HG03064 (cell line): ENCODE results near the gene CARMIL1.
A peak's percentile ranks its signal among the peaks of the same experiment; 100 is the strongest.
"Not testable (repeated sequence)": the region's sequence is repeated elsewhere in the genome, so short reads cannot be mapped to it uniquely, and the experiment has no call there.

Experiments
- ATAC-seq: cut with Tn5 transposase; IDR thresholded peaks from one replicate; pipeline ENCODE4 v1.9.1; 2021; ENCODE audit warnings: low read depth; ENCODE audit not compliant: unreplicated experiment

The CARMIL1 gene

DNA sequence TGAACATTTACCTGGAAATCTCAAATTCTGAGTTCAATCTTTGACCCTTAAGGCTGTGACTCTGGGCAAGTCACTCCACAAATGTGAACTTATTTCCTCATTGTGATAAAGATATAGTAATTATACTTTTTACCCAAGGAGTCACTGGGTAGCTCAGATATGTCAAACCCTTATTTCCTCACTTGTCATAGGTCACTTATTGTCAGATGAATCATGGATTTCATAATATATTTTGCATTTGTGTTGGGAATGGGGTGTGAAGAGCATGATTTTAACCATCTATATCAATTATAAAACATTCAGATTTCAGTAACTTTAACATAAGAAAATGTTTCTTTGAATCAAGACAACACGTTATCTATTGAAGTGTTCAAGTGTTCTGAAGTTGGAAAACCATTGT is 3.7 kb upstream of the CARMIL1 start:
- no peak for ATAC-seq

GRCh38 chr6:25277386-25277785 is 1.8 kb upstream of the CARMIL1 start:
- ATAC-seq = no peak

GRCh38 chr6:25277857-25278256 is 1.3 kb upstream of the CARMIL1 start:
- no peak for ATAC-seq

DNA sequence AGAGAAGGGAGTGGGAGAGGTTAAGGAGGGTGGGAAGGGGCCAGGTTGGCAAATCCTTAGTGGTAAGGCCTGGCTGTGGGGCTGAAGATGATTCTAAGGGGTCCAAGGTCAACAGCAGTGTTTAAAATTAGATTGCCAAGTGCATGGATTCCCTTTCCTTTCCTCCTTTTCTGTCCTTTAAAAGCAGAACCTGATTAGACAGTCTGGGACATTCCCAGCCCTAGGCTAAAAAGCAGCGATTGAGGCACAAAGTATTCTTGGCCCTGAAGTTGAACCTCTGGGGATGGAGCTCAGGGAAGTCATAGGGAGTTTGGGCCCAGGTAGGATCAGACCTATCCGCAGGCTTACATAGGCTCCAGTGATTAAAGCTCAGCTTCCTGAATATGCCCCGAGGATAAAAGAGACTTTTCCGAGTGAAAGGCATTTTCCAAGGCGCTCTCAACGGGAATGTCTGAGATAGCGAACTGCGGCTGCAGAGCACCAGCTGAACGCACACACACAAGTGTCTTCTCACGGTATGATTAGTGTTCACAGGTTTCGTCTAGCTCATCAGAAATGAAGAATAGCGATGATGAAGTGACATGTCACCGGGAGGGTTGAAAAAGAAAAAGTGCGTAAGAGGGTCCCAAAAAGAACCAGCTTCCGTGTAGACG is 787 bp upstream of the CARMIL1 start:
- peak; percentile 15 for ATAC-seq

GRCh38 chr6:25279748-25280343 is 672 bp downstream of the CARMIL1 start:
- no peak for ATAC-seq

GRCh38 chr6:25280344-25281074 is 1.3 kb downstream of the CARMIL1 start:
- ATAC-seq = no peak

GRCh38 chr6:25286891-25287290 is 7.7 kb downstream of the CARMIL1 start:
- no peak for ATAC-seq

GRCh38 chr6:25287941-25288340 is 8.8 kb downstream of the CARMIL1 start:
- ATAC-seq = no peak

- no peak for ATAC-seq
Observed at GRCh38 chr6:25288518-25288917, 9.3 kb downstream of the CARMIL1 start.

DNA sequence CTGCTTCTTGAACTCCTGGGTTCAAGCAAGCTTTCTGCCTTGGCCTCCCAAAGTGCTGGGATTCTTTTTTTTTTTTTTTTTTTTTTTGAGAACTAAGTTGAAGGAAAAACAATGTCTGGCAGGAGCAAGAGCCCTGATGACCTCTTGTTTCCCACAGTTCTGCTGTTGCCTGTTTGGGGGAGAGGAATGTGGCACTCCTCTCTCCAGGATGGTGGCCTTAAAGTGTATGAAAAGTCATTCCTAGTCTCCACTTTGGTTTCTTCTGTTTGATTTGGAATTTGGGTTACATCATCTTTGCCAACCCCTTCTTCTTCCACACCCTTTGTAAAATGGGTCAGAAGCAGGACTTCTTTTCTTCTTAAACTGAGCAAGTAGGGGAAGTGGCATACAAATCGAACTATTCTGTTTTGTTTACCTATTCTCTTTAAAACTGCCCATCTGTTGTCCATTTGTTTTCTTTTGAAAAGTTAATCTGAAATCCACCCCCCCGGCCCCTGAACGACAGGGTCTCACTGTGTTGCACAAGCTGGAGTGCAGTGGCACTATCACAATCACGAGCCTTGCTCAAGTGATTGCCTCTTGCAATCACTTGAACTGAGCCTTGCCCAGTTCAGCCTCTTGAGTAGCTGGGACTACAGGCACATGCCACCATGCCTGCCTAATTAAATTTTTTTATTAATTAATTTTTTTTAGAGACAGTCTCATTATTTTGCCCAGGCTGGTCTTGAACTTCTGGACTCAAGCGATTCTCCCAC is 11.3 kb downstream of the CARMIL1 start:
- no peak for ATAC-seq

GRCh38 chr6:25292384-25292783 is 13.2 kb downstream of the CARMIL1 start:
- no peak for ATAC-seq

- no peak for ATAC-seq
Observed at GRCh38 chr6:25295651-25296050, 16.5 kb downstream of the CARMIL1 start.

GRCh38 chr6:25296217-25296905 is 17.2 kb downstream of the CARMIL1 start:
- no peak for ATAC-seq

- no peak for ATAC-seq
Observed at GRCh38 chr6:25297039-25297441, 17.9 kb downstream of the CARMIL1 start.

- no peak for ATAC-seq
Observed at GRCh38 chr6:25297823-25298522, 18.8 kb downstream of the CARMIL1 start.

DNA sequence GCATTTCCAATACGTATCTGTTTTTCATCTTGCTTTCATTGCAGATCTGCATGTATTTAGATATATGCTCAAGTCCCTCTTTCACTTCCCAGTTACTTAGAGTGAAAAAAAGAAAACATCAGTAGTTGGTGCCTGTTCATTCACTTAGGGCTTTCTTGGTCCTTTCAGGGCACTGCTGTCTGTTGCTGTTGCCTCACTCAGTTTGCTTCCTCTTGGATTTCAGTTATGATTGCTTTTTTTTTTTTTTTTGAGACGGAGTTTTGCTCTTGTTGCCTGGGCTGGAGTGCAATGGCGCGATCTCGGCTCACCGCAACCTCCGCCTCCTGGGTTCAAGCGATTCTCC is 19.3 kb downstream of the CARMIL1 start:
- not testable (repeated sequence) for ATAC-seq

DNA sequence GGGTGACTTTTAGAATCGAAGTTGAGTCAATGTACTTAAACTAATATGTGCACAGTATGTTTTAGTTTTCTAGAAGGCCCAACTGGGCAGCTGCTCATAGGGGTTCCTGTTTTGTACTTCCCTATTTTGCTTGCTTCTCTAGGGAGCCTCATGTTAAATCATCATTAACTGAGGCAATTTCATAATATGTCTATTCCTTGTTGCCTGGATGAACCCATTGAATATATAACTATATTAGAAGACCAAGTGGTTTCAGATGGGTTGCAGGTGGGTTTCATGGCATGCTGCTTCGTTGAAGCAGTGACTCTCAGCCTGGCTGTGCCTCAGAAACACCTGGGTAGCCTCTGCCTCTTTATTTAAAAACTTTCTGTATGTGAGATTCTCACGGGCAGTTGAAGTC is 22.2 kb downstream of the CARMIL1 start:
- ATAC-seq = no peak

DNA sequence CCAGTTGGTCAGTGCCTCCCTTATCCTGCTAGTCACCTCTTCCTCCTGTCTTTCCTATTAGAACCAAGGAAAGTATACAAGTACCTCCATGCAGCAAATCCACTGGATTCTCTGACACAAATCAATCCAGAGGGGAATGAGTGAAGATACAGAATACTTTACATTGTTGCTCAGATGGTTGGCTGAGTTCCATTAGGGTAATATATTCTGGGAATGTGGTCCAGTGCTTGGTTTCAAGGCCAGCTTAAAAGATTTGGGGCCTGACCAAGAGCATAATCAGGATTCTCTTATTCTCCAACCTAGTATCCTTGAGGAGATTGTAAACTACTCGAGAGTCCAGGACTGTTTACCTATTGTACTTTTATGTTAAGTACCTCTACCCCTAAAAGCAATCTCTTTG is 23.0 kb downstream of the CARMIL1 start:
- no peak for ATAC-seq

DNA sequence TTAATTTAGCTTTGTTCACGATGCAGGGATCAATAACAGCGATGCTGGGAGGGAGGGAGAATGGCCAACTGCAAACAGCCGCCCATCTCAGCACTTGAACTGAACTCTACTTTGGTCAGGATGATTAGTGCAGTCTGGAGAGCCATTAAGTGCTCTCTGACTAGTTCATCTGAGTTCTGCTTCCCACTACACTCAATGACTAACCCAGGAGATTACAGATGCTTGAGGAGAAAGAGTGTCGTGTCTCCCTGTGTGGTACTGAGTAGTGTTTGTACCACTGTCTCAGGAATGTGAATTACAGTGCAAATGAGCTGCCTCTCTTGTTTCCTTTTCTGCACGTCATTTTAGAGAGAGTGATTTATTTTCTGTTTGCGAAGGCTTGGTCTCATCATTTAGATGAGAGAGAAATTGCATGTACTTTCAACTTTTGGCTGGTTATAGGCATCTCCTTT is 23.5 kb downstream of the CARMIL1 start:
- ATAC-seq = no peak

DNA sequence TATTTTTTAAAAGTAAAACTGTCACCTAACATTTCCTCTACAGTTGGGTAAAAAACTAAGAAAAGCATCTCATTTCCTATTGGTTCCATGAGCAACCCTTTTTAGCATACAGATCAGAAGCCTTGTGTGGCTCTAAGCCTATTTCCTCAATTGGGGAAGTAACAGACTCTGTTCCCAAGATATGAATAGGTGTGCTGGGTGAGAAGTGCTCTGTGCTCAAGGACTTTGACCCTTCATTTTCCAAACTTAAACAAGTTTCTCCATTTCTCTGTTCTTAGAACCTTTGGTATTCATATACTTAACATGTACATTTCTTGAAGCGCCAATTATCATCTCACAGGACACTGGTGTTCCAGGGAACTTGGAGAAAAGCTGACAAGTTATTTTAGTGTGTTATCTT is 24.1 kb downstream of the CARMIL1 start:
- ATAC-seq = no peak
